Measurements from ENCODE around the gene FMN1.

DNA sequence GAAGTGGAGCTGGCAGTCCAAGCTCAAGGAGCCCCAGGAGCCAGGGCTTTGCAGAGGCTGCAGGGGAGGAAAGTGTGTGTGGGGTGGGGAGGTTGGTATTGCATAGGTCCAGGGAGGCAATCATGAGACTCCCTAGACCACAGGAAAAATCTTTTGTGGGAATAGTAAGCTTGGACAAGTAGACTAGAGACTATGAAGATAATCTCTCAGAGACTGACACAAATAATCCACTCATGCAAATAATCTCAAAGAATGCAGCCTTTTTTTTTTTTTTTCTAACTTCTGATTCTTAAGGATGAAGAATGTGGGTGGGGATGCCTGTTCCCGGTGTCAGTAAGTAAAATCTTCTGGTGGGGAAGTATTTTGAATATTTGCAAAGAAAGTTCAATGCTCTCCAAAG lies 363.0 kb downstream of the FMN1 start:
- no peak for TF ChIP-seq EZH2 (IDR thresholded peaks at IDR 0.05; ENCODE audit: insufficient read depth, poor library complexity, severe bottlenecking)
- TF ChIP-seq EZH2phosphoT487 (IDR thresholded peaks at IDR 0.05; ENCODE audit: insufficient read depth, low read depth) = no peak
